NCI-H146 (cell line): ENCODE results near the gene NECTIN1.
A peak's percentile ranks its signal among the peaks of the same experiment; 100 is the strongest.

Experiments used
- DNase-seq: peaks from one replicate; lab custom pipeline; 2025; lab: John Stamatoyannopoulos, UW

NECTIN1 gene

GRCh38 chr11:119729951-119730613 is 1.1 kb upstream of the NECTIN1 start:
- DNase-seq = no peak

GRCh38 chr11:119729581-119729927 is 554 bp upstream of the NECTIN1 start:
- no peak for DNase-seq

GRCh38 chr11:119728211-119728626 is 781 bp downstream of the NECTIN1 start:
- peak; percentile 61 for DNase-seq

- DNase-seq = peak; percentile 51
Measured at GRCh38 chr11:119727523-119728151, 1.4 kb downstream of the NECTIN1 start.

GRCh38 chr11:119726585-119727522 is 2.1 kb downstream of the NECTIN1 start:
- no peak for DNase-seq

GRCh38 chr11:119726150-119726553 is 2.8 kb downstream of the NECTIN1 start:
- DNase-seq = no peak

GRCh38 chr11:119724956-119725355 is 4.0 kb downstream of the NECTIN1 start:
- no peak for DNase-seq

GRCh38 chr11:119723952-119724325 is 5.1 kb downstream of the NECTIN1 start:
- DNase-seq = no peak

GRCh38 chr11:119723243-119723951 is 5.6 kb downstream of the NECTIN1 start:
- no peak for DNase-seq

- DNase-seq = peak; percentile 98
Measured at GRCh38 chr11:119722281-119722794, 6.7 kb downstream of the NECTIN1 start.

GRCh38 chr11:119721129-119722120 is 7.6 kb downstream of the NECTIN1 start:
- DNase-seq = peak; percentile 41

GRCh38 chr11:119720311-119720913 is 8.6 kb downstream of the NECTIN1 start:
- DNase-seq = no peak

- no peak for DNase-seq
Measured at GRCh38 chr11:119717839-119718534, 11.0 kb downstream of the NECTIN1 start.

- DNase-seq = no peak
Measured at GRCh38 chr11:119716582-119717498, 12.2 kb downstream of the NECTIN1 start.

- DNase-seq = no peak
Measured at GRCh38 chr11:119714590-119714989, 14.4 kb downstream of the NECTIN1 start.

- no peak for DNase-seq
Measured at GRCh38 chr11:119714189-119714588, 14.8 kb downstream of the NECTIN1 start.

GRCh38 chr11:119713359-119714040 is 15.5 kb downstream of the NECTIN1 start:
- no peak for DNase-seq
